Activated naive CD8-positive, alpha-beta T cell (primary cell): ENCODE measurements around the gene PPP2R5C.

Source experiments
- H3K27ac Mint-ChIP-seq: one replicate; pipeline ENCODE4 v1.8.0; 2021; ENCODE audit warnings: mixed read lengths
- H3K27me3 Mint-ChIP-seq: one replicate; pipeline ENCODE4 v1.8.0; 2021; ENCODE audit warnings: mixed read lengths
- H3K36me3 Mint-ChIP-seq: one replicate; pipeline ENCODE4 v1.8.0; 2021; ENCODE audit warnings: mixed read lengths
- H3K4me1 Mint-ChIP-seq: one replicate; pipeline ENCODE4 v1.8.0; 2021; ENCODE audit warnings: low read depth, mixed read lengths
- H3K4me3 Mint-ChIP-seq: one replicate; pipeline ENCODE4 v1.8.0; 2021; ENCODE audit warnings: mild to moderate bottlenecking, mixed read lengths
- H3K9me3 Mint-ChIP-seq: one replicate; pipeline ENCODE4 v1.8.0; 2021; ENCODE audit warnings: low read depth, mixed read lengths

Gene PPP2R5C

GRCh38 chr14:101855958-101856357 lies 94.4 kb downstream of the PPP2R5C start:
- peak overlapping the region; percentile 58 for H3K27ac Mint-ChIP-seq
- H3K27me3 Mint-ChIP-seq, result no peaks in the 10 kb centered on the region
- no peak overlapping the region for H3K4me3 Mint-ChIP-seq
- peaks cover 79% of the 10 kb centered on the region for H3K4me1 Mint-ChIP-seq
- no peaks in the 10 kb centered on the region for H3K9me3 Mint-ChIP-seq
- peaks cover 8% of the 10 kb centered on the region for H3K36me3 Mint-ChIP-seq

- H3K27me3 Mint-ChIP-seq, result no peaks in the 10 kb centered on the region
- H3K27ac Mint-ChIP-seq, result peak overlapping the region; percentile 58
- H3K36me3 Mint-ChIP-seq, result peaks cover 10% of the 10 kb centered on the region
- peaks cover 77% of the 10 kb centered on the region for H3K4me1 Mint-ChIP-seq
- no peaks in the 10 kb centered on the region for H3K9me3 Mint-ChIP-seq
- H3K4me3 Mint-ChIP-seq, result no peak overlapping the region
Measured at GRCh38 chr14:101856536-101856935, 95.0 kb downstream of the PPP2R5C start.

- Mint-ChIP-seq H3K9me3 (no peaks in the 10 kb centered on the region), H3K27me3 (no peaks in the 10 kb centered on the region), H3K4me3 (no peak overlapping the region), H3K27ac (peak overlapping the region; percentile 71), H3K36me3 (peaks cover 11% of the 10 kb centered on the region), H3K4me1 (peaks cover 76% of the 10 kb centered on the region)
Measured at GRCh38 chr14:101857226-101857625, 95.7 kb downstream of the PPP2R5C start.

DNA sequence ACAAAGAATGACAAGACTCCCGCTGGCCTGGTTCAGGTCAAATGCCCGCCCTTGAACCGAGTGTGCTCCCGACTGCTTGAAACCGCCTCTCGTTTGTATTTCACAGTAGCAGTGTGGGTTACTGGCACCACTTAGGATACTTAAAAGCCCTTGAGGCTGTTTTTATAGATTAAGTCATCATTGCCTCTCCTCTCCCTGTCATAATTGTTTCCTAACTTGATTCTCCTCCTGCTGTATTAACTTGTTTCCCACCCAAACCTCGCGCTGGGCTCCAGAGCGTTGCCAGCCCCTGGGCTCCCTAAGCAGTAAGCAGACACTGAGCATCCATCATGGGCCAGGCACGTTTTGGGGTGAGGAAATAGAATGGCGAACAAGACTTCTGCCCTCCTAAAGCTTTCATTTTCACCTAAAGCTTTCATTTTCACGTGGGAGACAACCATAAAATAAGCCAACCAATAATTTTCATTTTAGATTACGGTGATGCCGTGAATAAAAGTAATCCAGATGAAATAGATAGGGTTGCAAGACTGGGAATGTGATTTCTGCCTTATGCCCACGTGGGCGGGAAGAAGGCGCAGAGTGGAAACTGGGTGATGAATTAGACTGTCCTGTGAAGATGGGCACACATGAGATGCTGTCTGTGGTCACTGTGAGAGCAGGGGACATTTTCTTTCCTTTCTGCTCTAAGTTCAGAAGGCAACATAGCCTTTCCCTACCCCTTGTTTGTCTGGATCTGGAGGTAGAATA lies 97.5 kb downstream of the PPP2R5C start:
- H3K4me3 Mint-ChIP-seq, result peak overlapping the region; percentile 17
- H3K27ac Mint-ChIP-seq, result peak overlapping the region; percentile 95
- H3K36me3 Mint-ChIP-seq, result peaks cover 14% of the 10 kb centered on the region
- peaks cover 67% of the 10 kb centered on the region for H3K4me1 Mint-ChIP-seq
- H3K9me3 Mint-ChIP-seq, result no peaks in the 10 kb centered on the region
- H3K27me3 Mint-ChIP-seq, result no peaks in the 10 kb centered on the region

DNA sequence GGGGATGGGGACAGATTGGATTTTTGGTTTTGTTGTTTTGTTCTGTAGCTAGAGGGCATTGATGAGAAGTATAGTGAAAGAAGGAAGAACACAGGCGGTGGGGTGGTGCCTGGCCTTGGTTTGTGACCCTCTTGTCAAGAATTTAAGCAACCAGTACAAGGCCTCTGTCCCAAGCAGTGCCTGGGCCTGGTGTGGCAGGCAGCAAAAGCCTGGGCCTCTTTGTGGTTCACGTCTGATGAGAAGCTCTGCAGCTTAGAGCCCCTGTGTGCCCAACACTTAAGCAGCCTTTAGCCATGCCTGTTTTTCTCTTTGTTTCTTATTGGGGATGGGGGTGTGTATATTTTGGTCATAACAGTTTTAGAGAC lies 98.0 kb downstream of the PPP2R5C start:
- H3K4me1 Mint-ChIP-seq, result peaks cover 67% of the 10 kb centered on the region
- H3K36me3 Mint-ChIP-seq, result peaks cover 18% of the 10 kb centered on the region
- peak overlapping the region; percentile 17 for H3K4me3 Mint-ChIP-seq
- peak overlapping the region; percentile 95 for H3K27ac Mint-ChIP-seq
- H3K9me3 Mint-ChIP-seq, result no peaks in the 10 kb centered on the region
- no peaks in the 10 kb centered on the region for H3K27me3 Mint-ChIP-seq

DNA sequence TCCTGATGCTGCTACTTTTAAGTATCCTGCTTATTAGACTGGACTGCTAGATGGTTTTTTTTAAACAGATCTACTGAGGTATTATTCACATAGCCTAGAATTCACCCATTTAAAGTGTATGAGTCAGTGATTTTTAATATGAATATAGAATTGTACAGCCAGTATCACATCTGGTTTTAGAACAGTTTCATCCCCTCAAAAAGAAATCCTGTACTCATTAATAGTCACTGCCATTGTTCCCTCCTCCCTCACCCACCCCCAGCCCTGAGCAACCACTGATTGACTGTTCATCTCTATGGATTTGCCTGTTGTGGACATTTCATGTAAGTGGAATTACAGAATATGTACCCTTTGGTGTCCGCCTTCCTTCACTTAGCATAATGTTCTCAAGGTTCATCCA lies 98.4 kb downstream of the PPP2R5C start:
- Mint-ChIP-seq H3K36me3 (peaks cover 18% of the 10 kb centered on the region), H3K4me1 (peaks cover 69% of the 10 kb centered on the region), H3K27me3 (no peaks in the 10 kb centered on the region), H3K9me3 (no peaks in the 10 kb centered on the region), H3K27ac (peak overlapping the region; percentile 95), H3K4me3 (peak overlapping the region; percentile 17)

GRCh38 chr14:101861464-101861863 lies 100.0 kb downstream of the PPP2R5C start:
- Mint-ChIP-seq H3K27ac (peak overlapping the region; percentile 41), H3K4me3 (no peak overlapping the region), H3K9me3 (no peaks in the 10 kb centered on the region), H3K36me3 (peaks cover 18% of the 10 kb centered on the region), H3K4me1 (peaks cover 58% of the 10 kb centered on the region), H3K27me3 (no peaks in the 10 kb centered on the region)

DNA sequence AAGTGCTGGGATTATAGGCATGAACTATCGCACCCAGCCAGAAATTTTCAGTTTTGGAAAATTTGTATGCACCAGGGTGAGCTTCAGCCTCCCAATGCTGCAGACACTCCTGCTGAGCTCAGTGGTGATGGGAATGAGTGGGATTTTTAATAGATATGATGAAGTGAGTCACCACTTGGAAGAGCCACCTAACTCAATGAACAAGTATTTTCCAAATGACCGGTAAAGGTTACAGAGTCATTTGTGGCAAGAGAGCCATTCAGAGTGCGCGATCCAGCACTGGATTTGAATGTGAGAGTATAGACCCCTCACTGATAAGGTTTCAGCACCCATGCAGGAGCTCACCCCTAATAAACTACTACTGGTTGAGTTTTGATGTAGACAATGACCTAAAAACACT lies 100.7 kb downstream of the PPP2R5C start:
- Mint-ChIP-seq H3K4me3 (no peak overlapping the region), H3K36me3 (peaks cover 18% of the 10 kb centered on the region), H3K27ac (peak overlapping the region; percentile 76), H3K9me3 (no peaks in the 10 kb centered on the region), H3K27me3 (no peaks in the 10 kb centered on the region), H3K4me1 (peaks cover 60% of the 10 kb centered on the region)

DNA sequence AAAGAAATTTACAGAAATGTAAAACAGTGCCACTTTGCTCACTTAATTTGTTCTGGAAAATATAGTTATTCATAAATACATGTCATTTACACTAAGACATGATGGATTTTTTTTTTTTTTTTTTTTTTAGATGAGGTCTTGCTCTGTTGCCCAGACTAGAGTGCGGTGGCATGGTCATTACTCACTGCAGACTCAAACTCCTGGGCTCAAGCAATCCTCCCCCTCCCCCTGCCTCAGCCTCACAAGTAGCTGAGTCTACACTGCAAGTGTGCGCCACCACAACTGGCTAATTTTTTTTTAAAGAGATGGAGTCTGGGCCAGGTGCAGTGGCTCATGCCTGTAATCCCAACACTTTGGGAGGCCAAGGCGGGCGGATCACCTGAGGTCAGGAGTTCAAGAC lies 101.2 kb downstream of the PPP2R5C start:
- Mint-ChIP-seq H3K4me1 (peaks cover 56% of the 10 kb centered on the region), H3K27ac (no peak overlapping the region), H3K4me3 (no peak overlapping the region), H3K36me3 (peaks cover 17% of the 10 kb centered on the region), H3K9me3 (no peaks in the 10 kb centered on the region), H3K27me3 (no peaks in the 10 kb centered on the region)

DNA sequence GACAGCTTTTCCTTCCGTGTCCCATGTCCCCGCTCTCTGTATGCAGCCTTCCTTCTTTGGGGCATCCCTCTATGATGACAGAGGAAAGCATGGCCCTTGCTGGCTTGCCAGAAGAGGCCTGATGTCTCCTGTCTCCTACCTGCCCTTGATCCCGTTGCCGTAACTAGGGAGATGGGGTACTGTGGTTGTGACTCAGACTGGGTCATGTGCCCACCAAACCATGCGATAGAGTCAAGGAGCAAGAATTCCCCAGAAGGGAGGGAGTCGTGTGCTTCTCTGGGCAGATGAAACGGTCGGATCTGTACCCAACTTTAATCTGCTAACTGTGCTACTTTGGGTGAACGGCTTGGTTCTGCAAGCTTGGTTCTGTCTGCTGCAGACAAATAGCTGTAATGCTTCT lies 103.8 kb downstream of the PPP2R5C start:
- no peak overlapping the region for H3K4me3 Mint-ChIP-seq
- H3K27ac Mint-ChIP-seq, result peak overlapping the region; percentile 22
- H3K27me3 Mint-ChIP-seq, result no peaks in the 10 kb centered on the region
- H3K4me1 Mint-ChIP-seq, result peaks cover 55% of the 10 kb centered on the region
- H3K9me3 Mint-ChIP-seq, result no peaks in the 10 kb centered on the region
- H3K36me3 Mint-ChIP-seq, result peaks cover 12% of the 10 kb centered on the region

- Mint-ChIP-seq H3K9me3 (peaks cover under 1% of the 10 kb centered on the region), H3K36me3 (peaks cover 13% of the 10 kb centered on the region), H3K27me3 (no peaks in the 10 kb centered on the region), H3K27ac (peak overlapping the region; percentile 51), H3K4me1 (peaks cover 60% of the 10 kb centered on the region), H3K4me3 (no peak overlapping the region)
Measured at GRCh38 chr14:101867854-101868253, 106.3 kb downstream of the PPP2R5C start.

DNA sequence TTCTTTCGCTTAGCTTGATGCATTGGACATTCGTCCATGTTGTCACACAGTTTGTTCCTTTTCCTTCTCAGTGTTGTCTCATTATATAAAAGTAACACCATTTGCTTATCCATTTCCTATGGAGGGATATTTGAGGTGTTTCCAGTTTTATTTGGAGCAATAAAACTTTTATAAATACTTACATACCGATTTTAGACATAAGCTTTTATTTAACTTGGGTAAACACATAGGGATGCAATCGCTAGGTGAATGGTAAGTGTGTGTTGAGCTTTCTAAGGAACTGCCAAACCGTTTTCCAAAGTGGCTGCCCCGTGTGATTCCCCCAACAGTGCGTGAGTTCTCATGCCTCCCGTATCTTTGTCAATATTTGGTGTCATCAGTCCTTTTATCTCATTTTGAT lies 107.7 kb downstream of the PPP2R5C start:
- H3K4me1 Mint-ChIP-seq, result peaks cover 70% of the 10 kb centered on the region
- no peaks in the 10 kb centered on the region for H3K27me3 Mint-ChIP-seq
- H3K27ac Mint-ChIP-seq, result peak overlapping the region; percentile 59
- H3K36me3 Mint-ChIP-seq, result peaks cover 17% of the 10 kb centered on the region
- peaks cover 5% of the 10 kb centered on the region for H3K9me3 Mint-ChIP-seq
- H3K4me3 Mint-ChIP-seq, result no peak overlapping the region

- no peaks in the 10 kb centered on the region for H3K27me3 Mint-ChIP-seq
- peaks cover 16% of the 10 kb centered on the region for H3K36me3 Mint-ChIP-seq
- H3K9me3 Mint-ChIP-seq, result peaks cover 5% of the 10 kb centered on the region
- H3K4me1 Mint-ChIP-seq, result peaks cover 67% of the 10 kb centered on the region
- peak overlapping the region; percentile 25 for H3K27ac Mint-ChIP-seq
- no peak overlapping the region for H3K4me3 Mint-ChIP-seq
Measured at GRCh38 chr14:101870273-101870939, 108.9 kb downstream of the PPP2R5C start.

GRCh38 chr14:101872346-101872745 lies 110.8 kb downstream of the PPP2R5C start:
- Mint-ChIP-seq H3K4me1 (peaks cover 80% of the 10 kb centered on the region), H3K27ac (peak overlapping the region; percentile 90), H3K4me3 (no peak overlapping the region), H3K9me3 (peaks cover 5% of the 10 kb centered on the region), H3K36me3 (peaks cover 16% of the 10 kb centered on the region), H3K27me3 (no peaks in the 10 kb centered on the region)

DNA sequence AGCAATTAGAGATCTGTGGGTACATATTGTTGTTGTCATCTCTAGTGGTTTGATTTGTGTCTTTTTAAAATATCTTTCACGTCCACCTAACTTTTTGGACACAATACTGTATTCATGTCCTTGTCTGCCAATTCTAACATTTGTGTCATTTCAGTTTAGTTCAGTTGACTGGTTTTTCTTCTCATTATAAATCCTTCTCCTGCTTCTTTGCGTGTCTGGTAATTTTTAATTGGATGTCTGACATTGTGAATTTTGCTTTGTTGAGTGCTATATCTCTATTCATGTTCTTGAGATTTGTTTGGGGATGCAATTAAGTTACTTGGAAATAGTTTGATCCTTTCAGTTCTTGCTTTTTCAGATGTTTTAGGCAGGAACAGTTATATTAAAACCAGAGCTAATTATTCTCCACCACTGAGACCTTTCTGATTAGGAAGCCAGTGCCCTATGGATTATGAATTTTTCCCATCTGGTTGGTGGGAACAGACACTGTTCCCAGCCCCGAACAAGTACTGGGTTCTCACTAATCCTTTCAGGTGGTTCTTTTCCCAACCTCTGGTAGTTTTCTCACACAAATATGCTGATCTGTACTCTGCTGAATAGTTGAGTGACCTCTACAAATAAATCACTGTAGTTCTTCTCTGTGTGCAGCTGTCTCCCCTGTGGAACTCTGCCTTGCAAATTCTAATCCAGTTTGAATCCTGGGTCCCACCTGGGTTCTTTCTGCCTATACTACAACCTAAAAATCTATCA lies 111.7 kb downstream of the PPP2R5C start:
- Mint-ChIP-seq H3K4me1 (peaks cover 85% of the 10 kb centered on the region), H3K27ac (peak overlapping the region; percentile 90), H3K27me3 (no peaks in the 10 kb centered on the region), H3K36me3 (peaks cover 13% of the 10 kb centered on the region), H3K4me3 (no peak overlapping the region), H3K9me3 (peaks cover 5% of the 10 kb centered on the region)
